ENCODE results near the gene EPHB1. TPM values are rescaled to one million over a fixed set of nuclear protein-coding genes. Genes with fewer than 3 reads are reported as not detected.

Gene EPHB1
- total and polyA plus RNA-seq, 2 experiments from 2014 or later: 0.45 to 1.7 TPM

DNA sequence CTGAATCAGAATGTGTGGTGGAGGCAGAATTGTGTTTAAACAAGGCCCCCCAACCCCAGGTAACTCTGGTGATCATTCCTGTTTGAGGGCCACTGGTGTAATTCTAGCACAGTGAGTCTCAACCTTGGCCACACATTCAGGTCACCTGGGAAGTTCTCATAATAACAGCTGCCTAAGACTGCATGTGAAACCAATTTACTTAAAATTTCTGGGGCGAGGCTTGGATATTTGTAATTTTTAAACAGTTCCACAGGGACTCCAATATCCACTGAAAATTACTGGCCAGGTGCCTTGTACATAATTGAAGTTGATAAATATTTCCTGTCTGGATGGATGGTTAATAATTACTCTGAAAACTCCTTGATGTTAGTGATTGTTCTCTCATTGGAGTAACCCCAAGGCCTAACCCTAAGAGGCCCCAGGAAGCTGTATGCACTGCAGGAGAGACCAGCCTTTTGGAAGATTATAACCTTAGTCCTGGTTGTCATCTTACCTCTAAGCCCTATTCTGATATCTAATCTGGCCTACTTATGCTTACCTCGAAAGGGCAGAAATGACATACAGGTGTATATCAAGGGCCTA is 25.7 kb upstream of the EPHB1 start:
- Histone ChIP-seq H3K9me3 (ENCODE audit: low read depth) (no peaks in the 10 kb centered on the region), H3K36me3 (no peaks in the 10 kb centered on the region), H3K4me1 (ENCODE audit: low read depth) (peaks cover 11% of the 10 kb centered on the region), H3K27me3 (peaks cover 11% of the 10 kb centered on the region), H3K27ac (no peak overlapping the region), H3K4me3 (no peak overlapping the region)
- TF ChIP-seq, protein P1, sequence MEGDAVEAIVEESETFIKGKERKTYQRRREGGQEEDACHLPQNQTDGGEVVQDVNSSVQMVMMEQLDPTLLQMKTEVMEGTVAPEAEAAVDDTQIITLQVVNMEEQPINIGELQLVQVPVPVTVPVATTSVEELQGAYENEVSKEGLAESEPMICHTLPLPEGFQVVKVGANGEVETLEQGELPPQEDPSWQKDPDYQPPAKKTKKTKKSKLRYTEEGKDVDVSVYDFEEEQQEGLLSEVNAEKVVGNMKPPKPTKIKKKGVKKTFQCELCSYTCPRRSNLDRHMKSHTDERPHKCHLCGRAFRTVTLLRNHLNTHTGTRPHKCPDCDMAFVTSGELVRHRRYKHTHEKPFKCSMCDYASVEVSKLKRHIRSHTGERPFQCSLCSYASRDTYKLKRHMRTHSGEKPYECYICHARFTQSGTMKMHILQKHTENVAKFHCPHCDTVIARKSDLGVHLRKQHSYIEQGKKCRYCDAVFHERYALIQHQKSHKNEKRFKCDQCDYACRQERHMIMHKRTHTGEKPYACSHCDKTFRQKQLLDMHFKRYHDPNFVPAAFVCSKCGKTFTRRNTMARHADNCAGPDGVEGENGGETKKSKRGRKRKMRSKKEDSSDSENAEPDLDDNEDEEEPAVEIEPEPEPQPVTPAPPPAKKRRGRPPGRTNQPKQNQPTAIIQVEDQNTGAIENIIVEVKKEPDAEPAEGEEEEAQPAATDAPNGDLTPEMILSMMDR (IDR thresholded peaks at IDR 0.05; ENCODE audit: low read depth, low read length): no peak
- DNase-seq (ENCODE audit: low read depth in 1 of 2, low spot score in 1 of 2): no peak

DNA sequence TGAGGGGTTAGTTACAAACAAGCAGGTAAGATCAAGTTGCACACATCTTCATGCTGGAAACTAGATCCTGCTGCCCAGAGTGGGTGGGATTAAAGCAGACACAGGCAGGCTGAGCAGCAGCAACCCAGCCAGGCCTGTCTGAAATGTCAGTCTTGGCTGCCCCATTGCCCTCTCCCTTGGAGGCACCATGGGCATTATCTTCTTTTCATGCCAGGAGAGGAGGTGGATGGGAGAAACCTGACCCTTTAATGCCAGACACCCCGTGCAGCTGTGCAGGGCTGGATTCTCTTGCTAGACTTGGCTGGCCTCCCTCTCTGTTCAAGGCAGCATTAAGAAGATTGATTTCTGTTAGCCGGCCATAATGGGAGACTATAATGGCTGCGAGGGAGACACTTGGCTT is 23.0 kb upstream of the EPHB1 start:
- Histone ChIP-seq H3K4me3 (no peak overlapping the region), H3K36me3 (no peaks in the 10 kb centered on the region), H3K27ac (no peak overlapping the region), H3K27me3 (peaks cover 8% of the 10 kb centered on the region), H3K9me3 (ENCODE audit: low read depth) (no peaks in the 10 kb centered on the region), H3K4me1 (ENCODE audit: low read depth) (peaks cover 11% of the 10 kb centered on the region)
- no peak for DNase-seq (ENCODE audit: low read depth in 1 of 2, low spot score in 1 of 2)
- TF ChIP-seq, protein P1 (IDR thresholded peaks at IDR 0.05; ENCODE audit: low read depth, low read length): no peak

DNA sequence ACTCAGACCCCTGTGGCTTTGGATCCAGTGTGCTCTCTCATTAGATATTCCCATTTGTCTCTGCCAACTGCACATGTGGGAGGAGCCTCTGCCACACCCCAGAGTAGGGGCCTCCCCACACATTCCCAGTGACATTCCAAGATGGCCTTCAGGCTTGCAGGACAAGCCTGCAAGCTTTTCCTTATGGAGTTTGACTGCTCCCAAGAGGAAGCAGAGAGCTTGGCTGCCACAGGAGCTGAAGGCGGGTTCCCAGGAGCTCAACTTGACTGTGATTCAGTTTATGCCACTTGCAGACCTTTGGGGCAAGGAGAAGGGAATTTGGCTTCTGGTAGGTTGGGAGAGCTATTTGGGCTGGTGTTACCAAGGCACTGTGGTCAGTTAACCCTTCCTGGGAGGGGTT is 22.5 kb upstream of the EPHB1 start:
- no peaks in the 10 kb centered on the region for H3K9me3 ChIP-seq (ENCODE audit: low read depth)
- TF ChIP-seq, protein P1 (IDR thresholded peaks at IDR 0.05; ENCODE audit: low read depth, low read length): no peak
- no peak for DNase-seq (ENCODE audit: low read depth in 1 of 2, low spot score in 1 of 2)
- H3K27ac ChIP-seq: no peak overlapping the region
- H3K4me1 ChIP-seq (ENCODE audit: low read depth): peaks cover 11% of the 10 kb centered on the region
- peaks cover 8% of the 10 kb centered on the region for H3K27me3 ChIP-seq
- no peaks in the 10 kb centered on the region for H3K36me3 ChIP-seq
- H3K4me3 ChIP-seq: no peak overlapping the region

DNA sequence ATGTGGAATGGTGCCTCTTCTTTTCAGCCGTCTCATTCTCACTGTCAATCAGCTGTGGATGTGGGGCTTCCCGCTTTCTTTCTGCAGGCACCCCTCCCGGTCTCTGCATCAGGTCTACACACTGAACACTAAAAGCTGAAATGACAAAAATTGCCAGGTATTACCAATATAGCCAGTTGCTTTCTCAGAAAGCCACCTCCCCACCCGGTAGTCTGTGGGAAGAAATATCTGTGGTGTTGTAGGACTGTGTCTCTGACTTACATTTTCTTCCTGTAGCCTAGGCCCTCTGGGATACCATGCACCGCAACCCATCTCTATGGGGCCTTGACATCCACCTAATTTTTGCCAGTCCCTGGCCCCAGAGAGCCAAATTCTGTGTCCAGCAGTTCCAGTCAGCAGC is 19.2 kb upstream of the EPHB1 start:
- Histone ChIP-seq H3K4me3 (no peak overlapping the region), H3K27me3 (peaks cover 14% of the 10 kb centered on the region), H3K36me3 (no peaks in the 10 kb centered on the region), H3K9me3 (ENCODE audit: low read depth) (no peaks in the 10 kb centered on the region), H3K4me1 (ENCODE audit: low read depth) (peaks cover 7% of the 10 kb centered on the region), H3K27ac (no peak overlapping the region)
- TF ChIP-seq, protein P1 (IDR thresholded peaks at IDR 0.05; ENCODE audit: low read depth, low read length): no peak
- no peak for DNase-seq (ENCODE audit: low read depth in 1 of 2, low spot score in 1 of 2)

DNA sequence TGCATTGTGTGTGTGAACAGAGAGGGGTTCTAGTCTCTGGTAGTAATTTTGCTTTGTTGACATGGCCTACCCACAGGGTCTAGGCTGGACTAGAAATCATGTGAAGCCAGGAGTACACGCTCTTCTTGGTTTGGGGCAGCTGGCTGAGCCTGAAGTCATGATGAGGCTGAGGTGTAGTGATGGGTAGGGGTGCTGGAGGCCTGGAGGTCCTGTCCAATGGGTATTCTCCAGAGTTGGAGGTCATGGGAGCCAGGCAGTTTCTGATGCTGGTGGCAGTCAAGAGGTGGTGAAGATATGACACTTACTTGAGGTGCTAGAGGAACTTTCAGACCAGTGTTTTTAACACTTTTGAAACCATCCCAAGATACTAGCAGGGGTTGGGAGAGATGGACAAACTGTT is 18.5 kb upstream of the EPHB1 start:
- H3K4me3 ChIP-seq: no peak overlapping the region
- H3K27ac ChIP-seq: no peak overlapping the region
- H3K36me3 ChIP-seq: no peaks in the 10 kb centered on the region
- TF ChIP-seq, protein P1 (IDR thresholded peaks at IDR 0.05; ENCODE audit: low read depth, low read length): no peak
- H3K27me3 ChIP-seq: peaks cover 14% of the 10 kb centered on the region
- no peak for DNase-seq (ENCODE audit: low read depth in 1 of 2, low spot score in 1 of 2)
- H3K9me3 ChIP-seq (ENCODE audit: low read depth): no peaks in the 10 kb centered on the region
- H3K4me1 ChIP-seq (ENCODE audit: low read depth): peaks cover 7% of the 10 kb centered on the region

Measured in cardiac muscle cell (in vitro differentiated cells and primary cell).